Stimulated activated CD4-positive, alpha-beta T cell treated with anti-CD3 and anti-CD28 coated beads, Interleukin-12 subunit alpha, Interleukin-12 subunit beta, amount 100 ng/mL, for 4 hours (primary cell): ENCODE data around the gene AK4.
A peak's percentile ranks its signal among the peaks of the same experiment; 100 is the strongest.
"Not testable (repeated sequence)": the region's sequence is repeated elsewhere in the genome, so short reads cannot be mapped to it uniquely, and the experiment has no call there.

Experiments used
- DNase-seq: peaks from one replicate; pipeline ENCODE4 v3.0.0-alpha.2; 2020

Gene AK4

DNA sequence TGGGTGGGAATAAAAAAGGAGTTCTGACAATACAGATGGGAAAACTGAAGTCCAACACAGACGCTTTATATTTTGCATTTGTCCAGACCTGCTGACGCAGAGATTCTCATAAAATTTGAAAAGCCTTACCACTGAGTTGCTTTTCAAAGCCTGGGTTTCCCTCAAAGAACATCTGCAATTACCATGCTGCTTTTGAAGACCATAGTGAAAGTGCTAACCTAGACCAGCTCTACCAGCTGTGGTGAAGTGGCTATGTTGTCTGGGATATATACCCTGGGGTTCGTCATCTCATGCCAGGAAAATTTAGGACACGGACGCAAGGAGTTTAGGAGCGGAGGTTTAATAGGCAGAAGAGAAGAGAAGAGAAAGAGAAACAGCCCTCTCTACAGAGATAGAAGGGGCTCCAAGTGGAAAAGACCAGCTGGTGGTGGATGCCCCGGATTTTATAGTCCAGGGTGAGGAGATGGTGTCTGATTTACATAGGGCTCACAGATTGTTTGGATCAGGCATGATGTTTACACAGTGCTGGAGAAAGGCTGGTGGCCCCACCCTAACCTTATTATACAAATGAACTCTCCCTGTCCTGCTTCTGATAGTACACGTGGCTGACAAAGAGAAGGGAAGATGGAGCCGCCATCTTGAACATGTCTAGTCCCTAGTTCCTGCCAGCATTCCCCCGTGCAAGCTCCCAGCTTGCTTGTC lies 73.8 kb downstream of the AK4 start:
- DNase-seq: no peak

DNA sequence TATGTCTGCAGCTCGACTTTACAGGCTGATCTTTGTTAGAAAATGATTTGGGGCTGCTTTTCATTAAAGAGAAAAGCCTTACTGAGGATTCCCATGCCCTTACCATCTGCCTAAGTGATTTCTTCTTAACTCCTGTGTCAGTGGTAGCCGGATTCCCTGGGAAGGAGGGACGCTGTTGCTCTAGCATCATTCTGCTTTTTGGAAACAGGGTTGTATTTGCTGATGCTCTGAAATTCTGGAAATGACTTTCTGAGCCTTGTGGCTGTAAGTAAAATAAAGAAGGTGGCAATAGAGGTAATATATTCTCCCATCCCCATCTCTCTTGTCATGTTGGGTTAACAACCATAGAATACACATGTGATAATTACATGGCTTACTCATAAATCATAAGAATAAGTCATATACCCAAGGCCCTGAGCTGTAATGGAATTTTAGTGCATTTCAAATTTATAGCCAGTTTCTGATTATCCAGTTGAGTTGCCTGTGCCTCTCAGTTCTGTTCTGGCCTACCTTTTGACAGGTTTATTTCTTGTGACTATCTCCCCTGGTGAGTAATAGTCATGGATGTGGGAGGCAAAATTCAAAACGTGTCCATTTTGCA lies 74.4 kb downstream of the AK4 start:
- no peak for DNase-seq

DNA sequence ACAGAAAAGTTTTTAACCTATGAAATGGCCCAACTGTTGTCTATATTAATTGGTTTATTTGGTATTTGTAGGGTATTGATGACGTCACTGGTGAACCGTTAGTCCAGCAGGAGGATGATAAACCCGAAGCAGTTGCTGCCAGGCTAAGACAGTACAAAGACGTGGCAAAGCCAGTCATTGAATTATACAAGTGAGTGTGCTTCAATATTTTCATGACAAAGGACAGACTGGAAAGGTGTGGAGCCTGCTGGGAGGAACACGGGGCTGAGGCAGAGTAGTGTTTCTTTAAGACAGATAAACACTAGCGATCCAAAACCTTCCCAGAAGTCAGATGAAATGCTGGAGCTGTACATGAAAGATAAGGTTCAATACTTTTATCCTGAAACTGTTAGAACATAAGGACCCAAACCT lies 76.7 kb downstream of the AK4 start:
- no peak for DNase-seq

DNA sequence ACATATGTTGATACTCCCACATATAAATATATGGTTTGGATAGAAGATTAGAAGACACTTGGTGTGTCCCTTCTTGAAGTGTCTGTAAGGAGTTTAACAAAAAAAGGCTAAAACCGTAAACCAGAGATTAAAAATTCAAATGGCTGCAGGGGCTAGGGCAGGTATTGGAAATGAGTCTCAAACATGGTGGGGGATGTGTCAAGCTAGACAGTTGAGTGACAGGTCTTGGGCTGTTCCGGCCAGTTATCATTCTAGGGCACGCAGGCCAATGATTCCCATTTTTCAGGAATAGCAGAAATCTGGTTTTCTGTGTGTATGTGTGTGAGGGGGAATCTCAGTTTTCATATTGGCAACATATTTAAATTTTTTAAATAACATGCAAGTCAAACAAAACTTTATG lies 77.2 kb downstream of the AK4 start:
- DNase-seq: no peak

DNA sequence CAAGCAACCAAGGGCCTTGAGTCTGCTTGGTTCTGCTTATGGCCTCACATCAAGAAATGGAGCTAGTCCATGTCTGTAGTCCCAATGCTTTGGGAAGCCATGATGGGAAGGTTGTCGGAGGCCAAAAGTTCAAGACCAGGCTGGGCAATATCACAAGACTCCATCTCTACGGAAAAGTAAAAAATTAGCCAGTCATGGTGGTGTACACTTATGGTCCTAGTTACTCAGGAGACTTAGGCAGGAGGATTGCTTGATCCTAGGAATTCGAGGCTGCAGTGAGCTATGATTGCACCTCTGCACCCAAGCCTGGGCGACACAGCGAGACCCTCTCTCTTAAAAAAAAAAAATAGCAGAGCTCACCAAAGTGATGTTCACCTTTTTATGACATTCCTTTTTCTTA lies 81.2 kb downstream of the AK4 start:
- no peak for DNase-seq

DNA sequence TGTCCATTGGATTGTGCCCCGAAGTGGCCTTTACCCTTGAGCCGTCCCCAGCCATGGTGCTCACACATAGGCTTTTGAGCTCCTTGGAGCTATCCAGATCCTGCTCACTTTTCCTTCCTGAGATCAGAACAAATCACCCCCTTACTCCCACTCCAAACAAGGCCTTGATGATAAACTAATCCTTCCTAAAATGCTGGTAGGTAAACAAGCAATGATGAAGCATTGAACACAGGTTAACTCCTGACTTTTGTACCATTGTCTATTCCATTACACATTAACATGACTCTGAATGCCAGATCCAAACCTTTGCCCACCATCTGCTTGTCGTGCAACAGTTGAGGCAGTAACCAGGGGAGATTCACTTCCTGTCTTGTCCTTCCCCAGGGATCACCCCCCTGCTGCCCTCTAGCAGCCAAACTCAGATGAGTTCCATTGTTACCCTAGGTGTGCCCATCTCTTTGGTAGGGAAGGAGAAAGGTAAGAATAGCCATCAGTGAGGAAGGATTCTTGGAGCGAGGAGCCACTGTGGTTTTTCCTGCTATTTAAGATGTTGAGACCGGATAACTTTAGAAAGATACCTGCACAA lies 81.8 kb downstream of the AK4 start:
- no peak for DNase-seq

DNA sequence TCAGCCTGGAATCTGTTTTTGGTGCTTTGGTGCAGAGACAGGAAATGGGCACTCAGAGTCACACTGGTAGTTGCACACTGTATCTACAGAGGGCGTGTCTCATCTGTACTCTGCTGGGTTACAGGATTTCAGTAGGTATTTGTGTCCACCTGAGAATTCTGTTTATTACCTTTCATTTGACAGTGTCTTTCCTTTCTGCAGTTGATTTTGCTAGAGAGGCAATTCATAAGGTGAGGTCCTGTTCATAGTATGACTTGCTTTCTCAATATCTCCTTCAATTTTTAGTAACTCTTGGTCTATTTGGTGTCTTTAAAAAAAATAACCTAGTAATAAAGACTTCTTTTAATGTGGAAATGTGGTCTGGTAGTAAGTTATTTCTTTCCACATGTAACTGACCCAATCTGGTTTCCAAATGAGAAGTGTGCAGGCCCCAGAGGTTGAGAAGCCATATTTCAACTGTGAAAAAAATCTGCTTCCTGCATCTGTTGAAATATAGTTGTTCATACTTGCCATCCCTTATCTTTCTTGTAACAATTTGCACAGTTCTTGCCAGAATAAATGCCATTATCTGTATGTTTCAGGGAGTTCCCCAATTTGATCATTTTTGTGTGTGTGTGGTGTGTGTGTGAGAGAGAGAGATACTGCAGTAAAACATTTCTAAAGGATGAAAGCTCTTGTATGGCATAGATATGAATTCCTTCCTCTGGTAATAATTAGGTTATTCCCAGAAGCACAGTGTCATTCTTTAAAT lies 82.9 kb downstream of the AK4 start:
- DNase-seq: no peak

DNA sequence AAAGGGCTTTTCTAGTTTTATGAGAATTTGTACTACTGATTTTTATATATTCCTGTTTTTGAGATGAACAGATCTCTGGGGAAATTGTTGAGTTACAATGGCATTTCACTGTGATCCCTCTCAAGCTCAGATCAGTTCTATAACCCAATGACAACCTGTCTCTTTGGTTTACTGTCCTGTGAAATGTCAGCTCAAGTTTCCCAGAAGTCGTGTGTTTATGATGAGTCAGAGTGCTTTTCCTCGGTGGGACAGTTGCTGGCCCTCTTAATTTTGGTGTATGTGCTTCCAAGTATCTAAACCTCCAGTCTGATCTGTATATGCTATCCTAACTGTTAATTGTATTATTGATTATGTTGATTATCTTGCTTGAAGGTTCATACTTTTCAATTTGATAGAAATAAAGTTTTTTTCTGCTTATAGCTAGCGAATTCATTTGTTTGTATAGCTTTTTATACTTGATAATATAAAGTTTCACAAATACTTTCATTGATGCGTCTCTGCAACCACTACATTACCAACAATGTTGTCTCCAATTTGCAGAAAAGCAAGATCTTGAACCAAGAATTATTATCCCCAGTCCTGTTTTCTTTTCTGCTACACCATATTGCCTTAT lies 83.8 kb downstream of the AK4 start:
- DNase-seq: no peak

DNA sequence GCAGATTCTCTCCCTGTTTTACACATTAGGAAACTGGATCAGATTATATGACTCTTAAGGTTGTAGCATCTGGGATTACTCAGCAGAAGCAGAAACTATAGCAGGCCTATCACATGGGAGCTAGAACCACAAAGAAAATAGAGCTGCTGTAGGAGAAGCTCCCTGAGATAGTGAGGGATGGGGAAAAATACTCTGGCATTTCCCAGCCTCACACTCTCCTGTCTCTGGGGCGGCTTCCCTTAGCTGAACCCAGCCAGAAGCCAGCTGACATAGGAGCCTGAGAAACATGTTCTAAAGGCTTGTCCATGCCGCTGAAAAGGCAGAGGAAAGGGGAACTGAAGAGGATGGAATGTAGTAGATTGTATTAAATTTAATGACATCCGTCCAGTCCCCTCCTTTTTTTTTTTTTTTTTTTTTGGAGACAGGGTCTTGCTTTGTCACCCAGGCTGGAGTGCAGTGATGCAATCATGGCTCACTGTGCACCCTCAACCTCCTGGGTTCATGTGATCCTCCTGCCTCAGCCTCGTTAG lies 84.5 kb downstream of the AK4 start:
- no peak for DNase-seq

DNA sequence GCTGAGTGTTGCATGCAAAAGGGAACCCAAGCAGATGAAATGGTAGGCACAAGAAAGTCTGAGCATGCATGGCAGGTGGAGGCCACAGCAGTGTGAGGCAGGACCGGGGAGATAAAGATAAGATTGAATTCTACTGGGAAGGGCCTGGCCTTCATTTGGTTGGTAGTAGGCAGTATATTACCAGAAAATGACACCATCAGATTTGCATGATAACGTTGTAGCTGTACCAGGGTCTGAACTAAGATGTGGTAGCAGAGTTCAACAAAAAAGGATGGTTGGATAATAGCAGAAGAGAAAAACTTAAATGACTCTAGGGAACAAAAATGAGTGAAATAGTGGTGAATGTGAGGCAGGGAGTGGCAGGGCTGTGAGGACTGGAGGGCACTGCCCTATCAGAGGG lies 85.8 kb downstream of the AK4 start:
- no peak for DNase-seq

DNA sequence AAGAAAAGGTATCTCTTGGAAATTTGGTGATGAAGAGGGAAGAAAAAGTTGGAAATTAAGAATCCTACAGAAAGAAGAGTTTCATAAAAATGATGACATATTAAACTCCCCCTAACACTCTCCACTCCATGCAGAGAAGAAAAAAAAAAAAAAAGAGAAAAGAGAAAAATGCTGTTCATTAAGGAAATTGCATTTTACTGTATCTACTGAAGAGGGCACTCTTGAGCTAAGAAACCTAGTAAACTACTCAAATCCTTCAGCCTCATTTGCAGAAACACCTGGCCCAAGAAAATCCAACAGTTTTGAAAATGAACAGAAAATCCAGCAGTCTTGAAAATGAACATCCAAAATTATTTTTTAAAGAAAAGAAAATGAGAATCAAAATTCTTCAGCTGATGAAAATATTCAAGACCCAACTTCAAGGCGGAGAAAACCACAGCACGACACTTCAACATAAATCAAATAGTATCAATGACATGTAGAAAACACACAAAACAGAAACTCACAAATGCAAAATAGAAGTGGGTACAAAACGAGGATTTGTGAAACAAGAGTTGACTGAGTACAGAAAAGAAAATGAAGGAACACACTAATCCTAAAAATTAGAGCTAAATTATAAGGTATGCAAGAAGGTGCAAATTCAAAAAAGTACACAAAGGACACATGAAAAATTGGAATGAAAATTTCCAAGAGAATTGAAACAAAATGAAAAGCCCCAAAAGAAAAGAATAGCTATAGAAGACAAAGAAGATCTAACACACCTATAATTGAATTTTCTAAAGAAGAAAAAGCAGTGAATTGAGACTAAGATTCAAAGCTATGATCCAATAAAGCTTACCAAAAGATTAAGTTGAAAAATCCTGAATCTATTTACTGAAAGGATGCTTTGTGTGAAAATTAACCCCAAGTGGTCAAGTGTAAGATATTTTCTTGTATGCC lies 88.1 kb downstream of the AK4 start:
- DNase-seq: no peak

DNA sequence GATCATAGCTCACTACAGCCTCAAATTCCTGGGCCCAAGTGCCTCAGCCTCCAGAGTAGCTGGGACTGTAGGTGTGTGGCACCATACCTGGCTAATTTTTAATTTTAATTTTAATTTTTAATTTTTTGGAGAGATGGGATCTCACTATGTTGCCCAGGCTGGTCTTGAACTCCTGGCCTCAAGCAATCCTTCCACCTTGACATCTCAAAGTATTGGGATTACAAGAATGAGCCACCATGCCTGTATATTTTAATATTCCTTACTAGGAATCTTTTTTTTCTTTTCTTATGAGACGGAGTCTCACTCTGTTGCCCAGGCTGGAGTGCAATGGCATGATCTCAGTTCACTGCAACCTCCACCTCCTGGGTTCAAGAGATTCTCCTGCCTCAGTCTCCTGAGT lies 89.1 kb downstream of the AK4 start:
- DNase-seq: not testable (repeated sequence)

DNA sequence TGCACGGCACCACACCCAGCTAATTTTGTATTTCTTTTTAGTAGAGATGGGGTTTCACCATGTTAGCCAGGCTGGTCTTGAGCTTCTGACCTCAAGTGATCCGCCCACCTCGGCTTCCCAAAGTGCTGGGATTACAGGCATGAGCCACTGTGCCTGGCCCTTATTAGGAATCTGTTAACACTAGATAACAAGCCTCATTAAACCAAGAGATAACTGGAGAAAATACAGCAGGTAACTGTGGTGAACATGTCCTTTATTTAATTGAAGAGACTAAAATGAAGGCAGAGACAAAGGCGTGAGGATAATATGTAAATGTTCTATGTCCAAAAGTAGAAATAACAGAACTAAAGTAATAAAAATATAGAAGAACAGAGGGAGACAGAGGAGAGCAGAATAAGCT lies 89.5 kb downstream of the AK4 start:
- no peak for DNase-seq

DNA sequence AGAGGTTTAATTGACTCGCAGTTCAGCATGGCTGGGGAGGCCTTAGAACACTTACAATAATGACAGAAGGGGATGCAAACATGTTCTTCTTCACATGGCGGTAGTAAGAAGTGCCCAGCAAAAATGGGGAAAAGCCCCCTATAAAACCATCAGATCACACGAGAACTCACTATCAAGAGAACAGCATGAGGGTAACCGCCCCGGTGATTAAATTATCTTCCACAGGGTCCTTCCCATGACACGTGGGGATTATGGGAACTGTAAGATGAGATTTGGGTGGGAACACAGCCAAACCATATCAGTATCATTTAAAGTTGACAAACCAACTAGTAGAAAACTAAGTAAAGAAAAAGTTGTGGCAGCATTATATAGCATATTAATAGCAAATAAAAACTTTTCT lies 90.0 kb downstream of the AK4 start:
- DNase-seq: no peak

DNA sequence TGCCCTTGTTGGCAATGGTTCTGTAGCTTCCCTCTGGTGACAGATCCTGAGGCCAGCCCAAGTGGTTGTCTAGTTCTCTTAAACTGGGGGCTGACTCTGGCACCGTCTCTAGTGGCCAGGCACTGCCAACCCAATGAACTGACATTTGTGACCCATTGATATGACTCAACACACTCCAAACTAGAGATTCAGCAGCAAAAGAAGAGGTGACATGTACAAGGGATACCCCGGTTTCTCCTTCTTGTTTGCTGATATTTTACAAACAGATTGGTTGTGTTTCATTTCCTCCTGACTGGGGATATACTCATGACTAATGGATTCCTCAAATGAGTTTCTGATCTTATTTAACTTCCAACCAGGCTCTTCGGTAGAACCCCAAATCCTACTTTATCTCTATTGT lies 95.5 kb downstream of the AK4 start:
- DNase-seq: no peak

DNA sequence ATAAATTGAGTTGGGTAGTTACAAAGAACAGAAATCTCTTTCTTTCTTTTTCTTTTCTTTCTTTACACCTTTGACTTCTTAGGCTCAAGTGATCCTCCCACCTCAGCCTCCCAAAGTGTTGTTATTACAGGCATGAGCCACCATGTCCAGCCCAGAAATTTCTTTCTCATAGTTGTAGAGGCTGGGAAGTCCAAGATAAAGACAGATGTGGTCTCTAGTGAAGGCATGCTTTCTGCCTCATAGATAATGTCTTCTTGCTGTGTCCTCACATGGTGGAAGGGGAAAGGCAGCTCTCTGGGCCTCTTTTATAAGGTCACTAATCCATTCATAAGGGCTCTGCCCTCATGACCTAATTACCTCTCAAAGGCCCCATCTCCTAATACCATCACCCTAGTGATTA lies 97.3 kb downstream of the AK4 start:
- no peak for DNase-seq

DNA sequence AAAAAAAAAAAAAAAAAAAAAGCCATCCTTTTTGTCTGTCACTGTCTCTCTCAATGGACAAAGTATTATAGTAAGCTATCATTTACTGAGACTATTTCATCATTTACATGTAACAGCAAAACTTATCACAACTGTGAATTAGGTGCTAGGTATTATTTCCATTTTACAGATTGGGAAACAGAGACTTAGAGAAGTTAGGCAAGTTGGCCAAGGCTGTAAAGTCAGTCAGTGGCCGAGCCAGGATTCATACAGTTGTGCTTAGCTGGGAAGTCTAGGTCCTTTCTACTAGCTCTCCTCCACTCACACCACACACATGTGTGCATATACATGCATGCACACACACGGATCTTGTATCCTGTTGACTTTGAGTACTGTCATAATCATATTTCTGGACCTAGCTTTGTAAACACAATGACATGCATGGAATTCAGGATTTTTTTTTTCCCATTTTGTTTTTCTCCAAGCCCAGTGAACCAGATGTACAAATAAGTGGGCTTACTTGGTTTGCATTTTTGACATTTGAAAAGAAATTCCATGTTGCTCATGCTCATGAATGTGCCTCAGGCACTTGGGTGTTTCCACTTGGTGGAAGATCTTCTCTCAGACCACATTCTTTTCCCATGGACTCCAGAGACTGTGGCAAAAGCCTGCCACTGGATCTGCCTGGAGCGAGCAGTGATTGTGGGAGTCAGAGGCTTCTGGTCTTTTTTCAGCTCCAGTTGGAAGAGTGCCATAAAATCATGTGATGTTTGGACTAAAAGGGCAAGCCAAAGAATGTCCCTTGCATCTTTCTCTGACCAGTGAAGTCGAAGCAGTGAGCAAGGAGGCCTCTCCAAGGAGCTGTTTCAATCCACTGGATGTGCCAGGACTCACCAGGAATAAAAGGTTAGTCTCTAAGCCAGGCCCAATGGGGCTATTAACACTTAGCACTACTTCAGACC lies 99.7 kb downstream of the AK4 start:
- no peak for DNase-seq

DNA sequence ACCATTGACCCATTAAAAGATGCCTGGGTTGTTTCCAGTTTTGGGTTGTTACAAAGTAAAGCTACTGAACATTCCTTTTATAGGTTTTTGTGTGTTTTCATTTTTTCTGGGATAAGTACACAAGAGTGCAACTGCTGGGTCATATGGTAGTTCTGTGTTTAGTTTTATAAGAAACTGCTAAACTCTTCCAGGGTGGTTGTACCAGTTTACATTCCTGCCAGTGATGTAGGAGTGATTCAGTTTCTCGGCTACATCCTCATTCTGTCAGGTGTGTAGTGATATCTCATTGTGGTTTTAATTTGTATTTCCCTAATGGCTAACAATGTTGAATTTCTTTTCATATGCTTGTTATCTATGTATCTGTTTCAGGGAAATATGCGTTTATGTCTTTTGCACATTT lies 102.8 kb downstream of the AK4 start:
- no peak for DNase-seq

DNA sequence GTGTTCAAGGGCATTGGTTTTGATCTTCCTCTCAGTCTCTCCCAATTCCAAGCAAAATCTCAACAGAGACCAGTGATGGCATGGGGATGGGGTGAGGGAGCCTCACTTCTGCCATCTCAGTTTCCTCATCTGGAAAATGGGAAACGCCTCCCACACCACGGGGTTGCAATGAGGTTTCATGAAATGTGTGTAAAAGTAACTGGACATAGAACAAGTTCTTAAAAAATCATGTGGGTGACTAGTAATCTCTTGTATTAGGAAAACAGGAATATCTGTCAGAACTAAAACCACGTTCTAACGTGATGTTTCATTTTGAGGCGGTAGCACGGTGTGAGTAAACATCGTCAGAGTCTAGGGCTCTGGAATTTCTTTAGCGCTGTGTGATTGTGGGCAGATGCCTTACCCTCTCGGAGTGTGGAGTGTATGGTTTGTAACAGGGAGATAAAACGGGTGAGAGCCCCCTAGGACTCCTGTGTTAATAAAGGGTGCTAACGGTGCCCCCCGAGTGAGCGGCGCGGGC lies 105.9 kb downstream of the AK4 start:
- no peak for DNase-seq

DNA sequence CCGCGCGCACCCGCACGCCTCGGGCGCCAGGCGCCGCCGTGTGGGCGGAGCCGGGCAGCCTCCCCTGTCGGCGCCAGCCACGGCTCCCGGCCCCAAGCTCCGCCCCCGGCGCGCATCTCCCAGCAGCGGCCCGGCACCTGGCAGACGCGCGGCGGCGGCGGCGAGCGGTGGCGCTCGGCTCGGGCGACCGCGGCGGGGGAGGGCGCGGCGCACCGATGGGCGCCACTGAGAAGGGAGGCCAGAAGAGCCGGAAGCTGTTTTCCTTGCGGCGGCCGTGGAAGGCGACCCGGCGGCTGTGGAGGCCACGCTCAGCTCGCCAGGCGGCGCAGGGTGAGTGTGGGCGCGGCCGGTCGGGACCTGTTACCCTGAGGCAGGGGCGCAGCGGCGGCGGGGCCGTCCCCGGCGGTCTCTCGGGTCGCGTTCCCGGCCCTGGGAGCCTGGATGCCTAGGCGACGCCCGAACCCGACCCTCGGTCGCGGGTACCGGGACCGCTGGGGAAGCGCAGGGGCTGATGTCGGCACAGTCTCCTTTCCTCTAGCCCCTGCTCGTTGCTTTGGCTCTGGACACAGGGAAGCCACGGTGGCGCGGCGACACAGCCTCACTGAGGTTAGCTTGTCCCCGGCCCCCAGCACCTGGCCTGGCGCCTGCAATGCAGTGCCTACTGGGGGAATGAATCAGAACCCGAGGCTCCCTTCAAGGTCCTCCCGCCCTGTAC lies 106.5 kb downstream of the AK4 start:
- DNase-seq: peak; percentile 81
